ENCODE data around the gene GRAMD1A. TPM values are rescaled to one million over a fixed set of nuclear protein-coding genes. Genes with fewer than 3 reads are reported as not detected.

GRAMD1A gene
- total RNA-seq, 1 experiment from 2014 or later = 32.8 TPM

- H3K79me2 ChIP-seq (ENCODE audit: low read length) = no peaks in the 10 kb centered on the region
- H3F3A ChIP-seq (ENCODE audit: low read length, unreplicated experiment) = no peaks in the 10 kb centered on the region
- ATAC-seq (no peak), DNase-seq (no peak)
- intact Hi-C loops (cut with micrococcal nuclease) = loop anchor here (5.0 kb wide), 1 partner anchor 33 kb away; no protein-coding TSS in a partner anchor
- no peaks in the 10 kb centered on the region for H4K20me1 ChIP-seq (ENCODE audit: low read length)
- H3K9me3 ChIP-seq (ENCODE audit: low read length) = no peaks in the 10 kb centered on the region
- H3K27me3 ChIP-seq (ENCODE audit: low read length) = no peaks in the 10 kb centered on the region
- H3K4me2 ChIP-seq (ENCODE audit: low read length) = no peak overlapping the region
- H2AFZ ChIP-seq (ENCODE audit: low read length) = no peak overlapping the region
- H3K27ac ChIP-seq (ENCODE audit: low read length) = no peak overlapping the region
- no peak for TF ChIP-seq EZH2 (IDR thresholded peaks at IDR 0.05; ENCODE audit: low read length, unreplicated experiment)
- TF ChIP-seq CTCF (conservative IDR thresholded peaks at IDR 0.05; ENCODE audit: low read depth, low read length) = no peak
- TF ChIP-seq EZH2phosphoT487 (IDR thresholded peaks at IDR 0.05; ENCODE audit: borderline replicate concordance, low read length) = no peak
- H3K4me1 ChIP-seq (ENCODE audit: insufficient read depth, low read length) = peaks cover 8% of the 10 kb centered on the region; the same call in 1 of the 2 replicates
- H3K36me3 ChIP-seq (ENCODE audit: low read depth, low read length) = no peaks in the 10 kb centered on the region
- CTCF ChIA-PET = no interaction called here
- POLR2A ChIA-PET (ENCODE audit: unreplicated experiment) = no interaction called here
- no TSS peak for BruUV-seq (replicated peaks)
- H3K4me3 ChIP-seq (ENCODE audit: low read length) = no peak overlapping the region
- H3K9me2 ChIP-seq (replicated peaks; ENCODE audit: low read length) = no peaks in the 10 kb centered on the region
- H3K9ac ChIP-seq (ENCODE audit: low read length) = no peak overlapping the region
Observed at GRCh38 chr19:35059799-35060091, 59.6 kb downstream of the GRAMD1A start.

DNA sequence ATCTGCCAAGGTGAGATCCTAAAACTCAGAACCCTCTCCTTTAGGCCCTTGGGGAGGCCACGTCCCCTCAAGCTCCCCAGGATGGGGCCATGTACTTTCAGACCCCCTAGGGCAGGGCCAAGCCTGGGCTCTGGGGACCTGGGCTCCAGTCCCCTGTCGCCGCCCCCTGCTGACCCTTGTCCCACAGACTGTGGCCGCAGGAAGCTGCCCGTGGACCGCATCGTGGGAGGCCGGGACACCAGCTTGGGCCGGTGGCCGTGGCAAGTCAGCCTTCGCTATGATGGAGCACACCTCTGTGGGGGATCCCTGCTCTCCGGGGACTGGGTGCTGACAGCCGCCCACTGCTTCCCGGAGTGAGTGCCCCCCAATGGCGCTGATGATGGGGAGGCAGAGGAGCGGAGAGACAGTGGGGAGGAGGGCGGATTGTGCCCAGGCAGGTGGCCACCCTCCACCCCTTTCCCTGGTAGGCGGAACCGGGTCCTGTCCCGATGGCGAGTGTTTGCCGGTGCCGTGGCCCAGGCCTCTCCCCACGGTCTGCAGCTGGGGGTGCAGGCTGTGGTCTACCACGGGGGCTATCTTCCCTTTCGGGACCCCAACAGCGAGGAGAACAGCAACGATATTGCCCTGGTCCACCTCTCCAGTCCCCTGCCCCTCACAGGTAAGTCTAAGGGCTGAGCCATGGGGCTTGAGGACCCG lies 60.2 kb downstream of the GRAMD1A start:
- H3K9me3 ChIP-seq (ENCODE audit: low read length) = no peaks in the 10 kb centered on the region
- H4K20me1 ChIP-seq (ENCODE audit: low read length) = no peaks in the 10 kb centered on the region
- no peaks in the 10 kb centered on the region for H3K36me3 ChIP-seq (ENCODE audit: low read depth, low read length)
- no peaks in the 10 kb centered on the region for H3F3A ChIP-seq (ENCODE audit: low read length, unreplicated experiment)
- H2AFZ ChIP-seq (ENCODE audit: low read length) = no peak overlapping the region
- no peak overlapping the region for H3K27ac ChIP-seq (ENCODE audit: low read length)
- ATAC-seq (no peak), DNase-seq (no peak)
- ChIA-PET POLR2A (ENCODE audit: unreplicated experiment) (no interaction called here), CTCF (no interaction called here)
- no peak for TF ChIP-seq EZH2 (IDR thresholded peaks at IDR 0.05; ENCODE audit: low read length, unreplicated experiment)
- no peak for TF ChIP-seq EZH2phosphoT487 (IDR thresholded peaks at IDR 0.05; ENCODE audit: borderline replicate concordance, low read length)
- TF ChIP-seq CTCF (conservative IDR thresholded peaks at IDR 0.05; ENCODE audit: low read depth, low read length) = no peak
- no TSS peak for BruUV-seq (replicated peaks)
- H3K27me3 ChIP-seq (ENCODE audit: low read length) = no peaks in the 10 kb centered on the region
- H3K4me1 ChIP-seq (ENCODE audit: insufficient read depth, low read length) = peaks cover 8% of the 10 kb centered on the region; the same call in 1 of the 2 replicates
- H3K4me3 ChIP-seq (ENCODE audit: low read length) = no peak overlapping the region
- no peaks in the 10 kb centered on the region for H3K79me2 ChIP-seq (ENCODE audit: low read length)
- no peaks in the 10 kb centered on the region for H3K9me2 ChIP-seq (replicated peaks; ENCODE audit: low read length)
- H3K4me2 ChIP-seq (ENCODE audit: low read length) = no peak overlapping the region
- intact Hi-C loops (cut with micrococcal nuclease) = no loop called here
- H3K9ac ChIP-seq (ENCODE audit: low read length) = no peak overlapping the region

GRCh38 chr19:35061583-35062373 lies 61.7 kb downstream of the GRAMD1A start:
- no peaks in the 10 kb centered on the region for H3K36me3 ChIP-seq (ENCODE audit: low read depth, low read length)
- peaks cover 8% of the 10 kb centered on the region; the same call in 1 of the 2 replicates for H3K4me1 ChIP-seq (ENCODE audit: insufficient read depth, low read length)
- H3K4me3 ChIP-seq (ENCODE audit: low read length) = no peak overlapping the region
- no peak overlapping the region for H3K27ac ChIP-seq (ENCODE audit: low read length)
- ChIA-PET CTCF (no interaction called here), POLR2A (ENCODE audit: unreplicated experiment) (no interaction called here)
- H3K9ac ChIP-seq (ENCODE audit: low read length) = no peak overlapping the region
- H3K9me2 ChIP-seq (replicated peaks; ENCODE audit: low read length) = no peaks in the 10 kb centered on the region
- no peak overlapping the region for H2AFZ ChIP-seq (ENCODE audit: low read length)
- H3K4me2 ChIP-seq (ENCODE audit: low read length) = no peak overlapping the region
- H3F3A ChIP-seq (ENCODE audit: low read length, unreplicated experiment) = no peaks in the 10 kb centered on the region
- H4K20me1 ChIP-seq (ENCODE audit: low read length) = no peaks in the 10 kb centered on the region
- TF ChIP-seq EZH2 (IDR thresholded peaks at IDR 0.05; ENCODE audit: low read length, unreplicated experiment) (no peak), CTCF (conservative IDR thresholded peaks at IDR 0.05; ENCODE audit: low read depth, low read length) (no peak), EZH2phosphoT487 (IDR thresholded peaks at IDR 0.05; ENCODE audit: borderline replicate concordance, low read length) (no peak)
- no TSS peak for BruUV-seq (replicated peaks)
- no peaks in the 10 kb centered on the region for H3K9me3 ChIP-seq (ENCODE audit: low read length)
- peak; percentile 67 for DNase-seq
- H3K79me2 ChIP-seq (ENCODE audit: low read length) = no peaks in the 10 kb centered on the region
- ATAC-seq = peak; percentile 79
- intact Hi-C loops (cut with micrococcal nuclease) = no loop called here
- no peaks in the 10 kb centered on the region for H3K27me3 ChIP-seq (ENCODE audit: low read length)
